Measurements from ENCODE around the gene TVP23A. TPM values are rescaled to one million over a fixed set of nuclear protein-coding genes. Genes with fewer than 3 reads are reported as not detected.
"Not testable (repeated sequence)": the region's sequence is repeated elsewhere in the genome, so short reads cannot be mapped to it uniquely, and the experiment has no call there.

TVP23A gene
- total RNA-seq, 1 donor from 2014 or later: 4.3 TPM

DNA sequence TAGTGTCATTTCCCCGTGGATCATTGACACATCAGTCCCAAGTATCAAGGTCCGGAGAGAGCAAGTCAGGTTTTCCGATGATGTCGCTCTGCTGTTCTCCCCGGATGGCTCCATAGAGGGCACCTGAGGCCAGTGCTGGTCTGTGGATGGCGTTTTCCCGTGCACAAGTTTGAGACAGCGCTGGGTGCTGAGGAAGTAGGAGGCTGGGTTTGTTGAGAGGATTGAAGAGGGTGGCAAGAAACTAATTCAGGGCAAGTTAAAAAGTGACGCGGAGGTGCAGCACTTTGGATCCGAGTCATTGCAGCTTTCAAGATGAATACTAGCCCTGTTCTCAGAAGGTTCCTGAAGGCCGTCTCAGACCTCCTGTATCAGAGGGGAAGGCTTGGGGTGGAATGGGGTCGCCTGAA is 67.3 kb downstream of the TVP23A start:
- no peak for DNase-seq (ENCODE audit: low spot score)

GRCh38 chr16:10750793-10751192 is 67.8 kb downstream of the TVP23A start:
- DNase-seq (ENCODE audit: low spot score): no peak

DNA sequence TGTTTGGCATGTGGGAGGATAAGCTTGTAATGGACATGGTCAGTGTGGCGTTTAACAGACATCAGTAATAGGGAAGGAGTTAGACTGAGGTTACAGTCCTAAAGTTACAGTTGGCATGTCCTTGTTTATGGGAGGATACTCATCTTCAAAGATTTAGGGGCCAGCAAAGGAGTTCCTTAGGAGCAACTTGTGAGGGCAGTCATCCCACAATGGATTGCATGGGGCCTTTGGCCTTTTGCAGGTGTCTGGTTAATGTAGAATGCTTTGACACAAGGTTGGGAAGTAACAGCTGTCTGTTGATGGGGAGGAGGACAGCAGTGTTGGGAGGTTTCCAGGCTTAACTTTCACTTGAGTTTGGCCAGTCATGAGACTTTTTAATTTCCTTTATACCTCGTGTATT is 72.8 kb downstream of the TVP23A start:
- DNase-seq (ENCODE audit: low spot score): no peak

GRCh38 chr16:10744370-10745030 is 74.1 kb downstream of the TVP23A start:
- DNase-seq (ENCODE audit: low spot score): no peak

GRCh38 chr16:10743610-10744369 is 74.8 kb downstream of the TVP23A start, which contains the start of gene NUBP1:
Gene NUBP1, plus strand, starts transcription at chr16:10743842. Its CDS starts 22 bp downstream, at chr16:10743864.
- DNase-seq (ENCODE audit: low spot score): peak; percentile 99

GRCh38 chr16:10743227-10743609 is 75.4 kb downstream of the TVP23A start:
- no peak for DNase-seq (ENCODE audit: low spot score)

GRCh38 chr16:10741844-10742243 is 76.8 kb downstream of the TVP23A start:
- DNase-seq (ENCODE audit: low spot score): peak; percentile 37

DNA sequence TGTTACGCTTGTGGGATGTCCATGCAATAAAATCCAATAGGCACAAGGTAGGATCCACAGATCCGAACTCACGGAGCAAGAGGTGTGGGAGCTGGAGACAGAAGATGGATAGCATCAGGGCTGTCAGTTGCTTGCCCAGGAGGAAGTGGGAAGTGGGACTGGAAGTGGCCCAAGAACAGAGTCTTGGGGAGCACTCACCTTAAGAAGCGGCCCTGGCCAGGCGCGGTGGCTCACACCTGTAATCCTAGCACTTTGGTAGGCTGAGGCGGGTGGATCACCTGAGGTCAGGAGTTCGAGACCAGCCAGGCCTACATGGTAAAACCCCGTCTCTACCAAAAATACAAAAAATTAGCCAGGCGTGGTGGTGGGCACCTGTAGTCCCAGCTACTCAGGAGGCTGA is 77.3 kb downstream of the TVP23A start:
- DNase-seq (ENCODE audit: low spot score): not testable (repeated sequence)

GRCh38 chr16:10740845-10741208 is 77.8 kb downstream of the TVP23A start:
- no peak for DNase-seq (ENCODE audit: low spot score)

DNA sequence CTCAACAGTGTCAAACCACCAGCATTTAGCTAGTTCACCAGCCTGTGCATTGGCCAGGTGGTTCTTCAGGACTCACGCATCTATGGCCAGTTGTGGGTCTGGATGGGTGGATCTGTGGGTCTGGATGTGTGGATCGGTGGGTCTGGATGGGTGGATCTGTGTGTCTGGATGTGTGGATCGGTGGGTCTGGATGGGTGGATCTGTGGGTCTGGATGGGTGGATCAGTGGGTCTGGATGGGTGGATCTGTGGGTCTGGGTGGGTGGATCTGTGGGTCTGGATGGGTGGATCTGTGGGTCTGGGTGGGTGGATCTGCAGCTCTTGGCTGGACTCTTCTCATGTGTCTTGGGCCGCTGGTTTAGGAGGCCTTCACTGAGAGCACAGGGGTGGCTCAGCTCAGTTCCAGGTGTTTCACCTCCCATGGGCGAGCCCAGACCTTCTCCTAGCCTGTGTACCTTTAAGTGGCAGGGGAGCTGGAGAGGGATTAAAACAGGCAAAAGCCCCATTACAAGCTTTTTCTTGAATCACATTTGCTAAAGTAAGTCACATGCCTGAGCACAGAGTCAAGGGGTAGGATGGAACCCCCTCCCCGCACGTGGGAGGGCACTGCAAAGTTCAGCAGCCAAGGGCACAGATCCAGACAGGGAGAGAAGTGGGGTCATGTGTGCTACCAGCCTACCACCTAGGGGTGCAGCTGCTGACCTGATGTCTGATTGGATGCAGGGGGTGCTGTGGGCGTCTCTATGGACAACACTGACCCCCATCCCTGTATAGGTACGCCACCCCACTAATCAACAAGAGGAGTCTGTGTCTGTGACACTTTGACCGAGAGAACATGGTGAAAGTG is 78.4 kb downstream of the TVP23A start:
- no peak for DNase-seq (ENCODE audit: low spot score)

DNA sequence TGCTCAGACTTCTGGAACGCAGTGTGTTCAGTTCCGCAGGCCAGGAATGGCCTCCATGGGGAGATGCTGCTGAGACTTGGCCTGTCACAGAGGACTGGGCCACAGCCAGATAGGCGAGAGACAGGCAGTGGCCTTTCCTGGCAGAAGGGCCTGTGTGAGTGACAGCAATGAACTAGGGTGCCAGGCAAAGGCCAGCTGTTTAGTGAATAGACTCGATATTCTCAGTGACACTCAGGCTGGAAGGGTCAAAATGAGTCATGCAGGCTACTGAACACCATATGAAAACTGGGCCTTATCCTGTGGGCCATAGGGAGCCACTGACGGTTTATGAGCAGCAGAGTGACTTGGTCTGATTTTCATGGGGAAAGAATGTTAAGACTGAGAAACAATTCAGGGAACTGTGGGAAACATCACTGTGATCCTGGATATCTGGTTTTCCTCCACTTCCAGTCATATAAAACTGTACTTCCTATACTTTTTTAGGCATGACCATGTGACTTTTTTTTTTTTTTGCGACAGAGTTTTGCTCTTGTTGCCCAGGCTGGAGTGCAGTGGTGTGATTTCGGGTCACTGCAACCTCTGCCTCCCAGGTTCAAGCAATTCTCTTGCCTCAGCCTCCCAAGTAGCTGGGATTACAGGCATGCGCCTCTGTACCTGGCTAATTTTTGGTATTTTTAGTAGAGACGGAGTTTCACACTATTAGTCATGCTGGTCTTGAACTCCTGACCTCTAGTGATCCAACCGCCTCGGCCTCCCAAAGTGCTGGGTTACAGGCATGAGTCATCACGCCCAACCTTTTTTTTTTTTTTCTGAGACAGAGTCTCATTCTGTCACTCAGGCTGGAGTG is 80.1 kb downstream of the TVP23A start:
- peak; percentile 66 for DNase-seq (ENCODE audit: low spot score)

DNA sequence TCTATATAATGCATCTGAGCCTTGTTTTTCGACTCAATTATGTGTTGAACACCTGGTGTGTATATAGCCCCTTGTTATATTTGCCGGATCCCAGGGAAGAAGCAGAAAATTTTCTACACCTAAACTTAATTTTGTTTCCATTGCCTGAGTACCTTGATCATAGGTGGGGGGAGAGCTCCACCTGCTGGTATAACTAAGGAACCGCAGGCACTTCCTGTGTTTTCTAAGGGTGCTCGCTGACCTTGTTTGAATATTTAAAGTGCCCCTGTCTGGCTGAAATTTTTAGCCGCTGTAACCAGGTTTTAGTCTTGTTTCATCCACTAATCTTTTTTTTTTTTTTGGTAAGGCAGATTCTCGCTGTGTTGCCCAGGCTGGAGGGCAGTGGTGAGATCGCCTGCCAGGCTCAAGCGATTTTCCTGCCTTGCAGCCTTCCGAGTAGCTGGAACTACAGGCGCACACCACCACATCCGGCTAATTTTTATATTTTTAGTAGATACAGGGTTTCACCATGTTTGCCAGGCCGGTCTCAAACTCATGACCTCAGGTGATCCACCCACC is 81.4 kb downstream of the TVP23A start:
- peak; percentile 75 for DNase-seq (ENCODE audit: low spot score)

DNA sequence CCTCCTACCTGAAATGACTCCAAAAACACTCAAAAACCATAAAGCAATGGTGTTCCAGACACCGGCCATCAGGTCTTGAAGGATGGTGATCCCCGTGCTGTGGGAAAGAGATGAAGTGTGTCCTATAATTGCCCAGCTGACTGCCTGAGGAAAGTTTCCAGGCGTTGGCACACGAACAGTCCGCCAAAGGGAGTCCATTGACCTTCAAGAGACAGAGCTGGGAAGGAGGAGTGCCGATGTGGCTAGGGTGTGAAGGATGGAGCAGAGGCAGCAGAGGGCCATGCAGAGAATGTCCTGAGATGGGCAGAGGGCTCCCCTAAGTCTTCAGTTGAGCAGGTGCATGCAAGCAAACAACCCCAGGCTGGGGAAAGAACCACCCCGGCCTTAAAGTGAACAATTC is 86.8 kb downstream of the TVP23A start:
- DNase-seq (ENCODE audit: low spot score): no peak

DNA sequence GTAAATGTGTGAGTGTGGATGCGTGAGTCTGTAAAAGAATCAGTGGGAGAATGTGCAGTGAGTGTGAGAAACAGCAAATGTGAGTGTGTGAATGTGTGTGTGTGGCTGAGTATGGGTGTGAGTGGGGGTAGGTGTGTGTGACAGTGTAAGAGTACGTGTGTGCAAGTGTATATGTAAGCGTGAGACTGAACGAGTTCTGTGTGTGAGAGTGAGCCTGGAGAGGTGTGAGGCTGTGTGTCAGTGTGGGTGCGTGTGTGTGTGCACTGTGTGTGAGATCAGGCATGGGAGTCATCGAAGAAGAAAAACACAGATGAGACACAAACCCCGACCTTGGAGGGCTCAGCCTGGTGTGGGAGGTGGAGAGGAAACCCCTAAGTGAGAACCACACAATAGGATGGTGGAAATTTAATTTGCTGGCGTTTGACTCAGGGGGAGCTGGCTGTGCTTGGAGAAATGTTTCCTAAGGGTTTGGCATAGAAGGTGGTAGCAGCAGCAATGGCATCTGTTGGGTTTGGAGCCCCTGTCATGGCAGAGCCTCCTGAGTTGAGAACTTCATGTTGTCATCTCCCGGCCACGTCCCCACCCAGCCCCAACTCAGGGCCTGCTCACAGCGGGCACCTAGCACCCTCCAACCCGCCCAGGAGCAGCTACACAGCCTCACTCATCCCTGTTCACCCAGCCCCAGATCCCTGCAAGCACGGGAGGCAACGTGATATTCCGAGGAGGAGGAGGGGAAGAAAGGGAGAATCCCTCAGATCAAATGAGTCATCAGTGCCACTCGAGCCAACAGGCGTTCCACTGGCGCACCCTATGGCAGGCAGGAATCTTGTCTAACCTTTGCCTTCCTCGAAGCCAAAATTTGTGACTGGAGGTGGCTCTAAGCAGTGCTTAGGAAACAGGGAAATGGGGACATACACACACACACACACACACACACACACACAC is 89.2 kb downstream of the TVP23A start:
- peak; percentile 78 for DNase-seq (ENCODE audit: low spot score)

- no peak for DNase-seq (ENCODE audit: low spot score)
These were observed 90.3 kb downstream of the TVP23A start for GRCh38 chr16:10728003-10728887.
